ENCODE results near the gene AQP2.

The AQP2 gene

DNA sequence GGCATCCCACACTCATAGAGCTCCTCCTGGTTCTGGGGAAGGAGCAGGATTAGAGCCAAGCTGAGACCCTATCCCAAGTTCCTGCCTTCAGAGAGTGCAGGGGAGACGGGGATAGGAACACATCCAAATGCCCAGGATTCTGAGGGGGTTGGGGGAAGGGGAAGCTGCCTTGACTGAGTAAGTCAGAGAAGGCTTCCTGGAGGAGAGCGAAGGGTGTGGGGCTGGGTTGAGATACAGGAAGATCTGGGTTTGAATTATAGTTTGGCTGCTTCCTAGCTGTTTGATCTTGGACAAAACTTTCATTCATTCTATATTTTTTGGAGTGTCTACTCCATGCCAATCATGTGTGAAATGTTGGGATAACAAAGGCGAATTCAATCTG is 8.0 kb upstream of the AQP2 start:
- no peak for DNase-seq

DNA sequence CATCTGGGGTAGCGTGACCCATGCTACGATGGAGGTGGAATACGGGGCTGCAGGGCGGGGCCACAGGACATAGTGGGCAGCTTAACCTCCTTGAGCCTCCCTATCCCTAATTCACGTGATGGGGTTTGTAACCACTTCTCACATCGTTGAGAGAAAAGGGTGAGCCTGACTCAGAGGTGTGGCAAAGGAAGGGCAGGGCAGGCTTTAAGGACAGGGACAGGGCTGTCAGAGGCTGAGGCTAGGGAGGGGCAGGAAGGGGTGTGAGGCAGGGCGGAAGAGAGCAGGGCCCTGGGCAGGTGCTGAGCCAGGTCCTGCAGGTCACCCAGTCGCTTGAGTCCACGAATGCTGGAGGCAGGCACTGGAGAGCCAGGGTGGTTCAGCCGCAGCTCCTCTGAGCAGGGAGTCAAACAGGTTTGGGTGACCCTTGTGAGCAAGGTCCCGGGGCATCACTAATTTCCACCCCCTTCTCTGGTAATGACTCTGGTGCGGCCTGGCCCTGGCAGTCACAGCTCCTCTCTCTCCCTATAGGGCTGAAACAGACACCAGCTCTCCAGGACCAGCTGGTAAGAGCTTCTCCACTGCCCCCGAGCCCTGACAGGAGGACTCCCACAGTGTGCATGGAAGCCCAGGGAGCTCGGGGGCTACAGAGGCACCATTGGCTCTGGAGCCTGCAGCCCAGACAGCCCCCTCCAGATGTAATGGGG is 7.5 kb upstream of the AQP2 start:
- DNase-seq = no peak

DNA sequence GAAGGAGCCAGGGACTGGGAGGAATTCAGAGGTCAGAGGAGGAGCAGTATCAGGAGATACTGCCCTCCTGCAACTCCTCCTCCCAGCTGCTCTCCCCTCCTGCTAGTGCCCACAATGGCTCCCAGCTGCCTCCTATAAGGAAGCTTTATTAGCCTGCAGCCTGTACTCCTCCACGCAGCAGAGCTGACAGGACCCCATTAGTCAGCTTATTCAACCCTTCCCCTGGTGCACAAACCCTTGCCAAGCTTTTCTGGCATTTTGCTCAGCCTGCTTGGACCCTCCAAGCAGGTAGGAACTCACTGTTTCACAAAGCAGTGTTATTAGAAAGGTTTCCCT is 6.9 kb upstream of the AQP2 start:
- DNase-seq = no peak

DNA sequence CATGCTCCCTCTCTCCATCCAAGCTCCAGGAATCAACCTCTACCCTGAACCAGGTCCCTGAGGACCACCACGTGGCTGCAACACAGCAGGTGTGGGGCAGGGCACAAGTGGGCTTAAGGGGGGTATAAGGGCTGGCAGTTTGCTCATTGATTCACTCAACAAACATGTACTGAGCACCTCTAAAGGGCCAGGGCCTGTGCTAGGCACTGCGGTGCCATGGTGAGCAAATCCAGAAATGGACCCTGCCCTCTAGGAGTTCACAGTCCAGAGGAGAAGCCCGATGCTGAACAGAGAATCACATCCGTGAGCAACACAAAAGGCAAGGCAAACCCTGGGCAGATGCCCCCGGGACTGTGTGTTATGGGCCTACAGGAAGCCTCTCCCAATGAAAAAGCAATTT is 6.5 kb upstream of the AQP2 start:
- DNase-seq = no peak

DNA sequence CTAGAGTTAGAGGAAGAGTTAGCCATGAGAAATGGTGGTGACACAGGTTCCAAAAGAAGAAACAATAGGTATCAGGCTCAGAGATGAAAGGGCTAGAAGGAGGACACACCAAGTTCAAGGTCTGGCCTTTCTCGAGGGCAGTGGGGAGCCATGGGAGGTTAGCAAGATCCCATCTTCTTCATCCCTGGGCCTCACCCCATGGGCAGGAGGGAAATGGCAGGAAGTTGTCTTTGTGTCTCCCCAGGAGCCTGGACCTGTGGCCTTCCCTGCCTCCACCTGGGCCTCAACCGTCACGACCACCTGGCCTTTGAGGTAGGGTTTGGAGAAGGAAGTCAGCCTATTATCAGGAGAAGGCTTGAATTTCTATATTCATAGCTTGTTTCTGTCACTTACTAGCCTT is 5.8 kb upstream of the AQP2 start:
- no peak for DNase-seq

DNA sequence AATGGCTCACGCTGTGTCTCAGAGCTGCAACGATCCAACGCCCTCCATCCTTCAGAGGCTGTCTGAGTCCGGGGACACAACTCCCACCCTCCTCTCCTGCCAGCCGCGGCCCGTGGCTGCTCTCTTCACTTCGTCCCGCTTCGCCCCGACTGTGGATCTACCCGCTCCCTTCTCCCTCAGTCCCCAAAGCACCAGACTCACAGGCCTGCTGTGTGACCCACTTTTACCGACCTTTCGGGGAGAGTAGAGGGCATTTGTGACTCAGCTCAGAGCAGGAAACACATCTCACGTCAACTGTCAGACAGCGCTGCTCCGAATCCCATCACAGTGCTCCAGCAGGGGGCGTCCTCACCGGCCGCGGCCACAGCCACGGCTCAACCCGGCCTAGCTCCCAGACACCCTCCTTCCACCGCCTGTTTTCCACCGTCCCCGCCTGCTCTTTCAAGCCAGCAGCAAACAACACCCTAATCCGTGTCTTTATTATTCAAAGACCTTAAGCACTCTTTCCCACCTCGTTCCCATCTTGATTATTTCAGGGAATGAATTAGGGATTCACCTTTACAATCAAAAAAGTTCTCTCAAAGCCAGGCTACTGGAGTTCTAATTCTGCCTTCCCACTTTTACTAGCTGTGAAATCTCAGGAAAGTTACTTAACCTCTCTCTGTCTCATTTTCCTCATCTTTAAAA is 5.0 kb upstream of the AQP2 start:
- peak; percentile 73 for DNase-seq

DNA sequence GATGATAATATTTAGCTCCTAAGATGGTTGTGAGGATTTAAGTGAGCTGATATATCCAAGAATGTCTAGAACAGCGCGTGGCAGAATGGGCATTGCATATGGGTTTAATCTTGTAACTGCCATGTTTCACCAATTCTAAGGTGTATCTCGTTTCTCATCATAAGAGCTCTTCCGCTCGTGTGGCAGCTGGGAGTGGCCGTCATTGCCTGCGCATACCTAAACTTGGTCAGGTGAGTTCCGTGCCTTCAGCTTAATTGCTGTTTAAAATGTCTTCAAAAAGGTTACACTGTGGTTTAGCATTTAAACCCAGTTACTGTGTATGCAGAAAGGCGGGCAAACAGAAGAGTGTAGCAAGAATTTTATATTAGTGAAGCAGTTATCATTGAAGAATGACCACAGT is 4.5 kb upstream of the AQP2 start:
- no peak for DNase-seq

DNA sequence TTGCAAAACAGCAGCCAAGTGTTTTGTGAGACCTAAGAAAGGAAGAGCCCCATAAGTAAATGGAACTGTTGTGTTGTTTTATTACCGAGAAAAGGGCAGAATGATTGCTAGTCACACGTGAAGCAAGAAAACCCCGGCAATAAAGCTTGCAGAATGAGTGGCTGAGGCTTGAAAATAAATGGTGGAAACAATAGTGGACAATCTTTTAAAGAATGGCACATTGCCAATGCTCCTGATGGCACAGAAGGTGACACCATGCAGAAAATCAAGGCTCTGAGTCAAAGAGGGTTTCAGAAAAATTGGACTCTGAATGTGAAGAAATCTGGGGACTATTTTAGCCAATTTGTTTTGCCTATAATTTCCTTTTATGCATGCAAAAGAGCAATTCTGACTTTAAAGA is 4.0 kb upstream of the AQP2 start:
- no peak for DNase-seq

DNA sequence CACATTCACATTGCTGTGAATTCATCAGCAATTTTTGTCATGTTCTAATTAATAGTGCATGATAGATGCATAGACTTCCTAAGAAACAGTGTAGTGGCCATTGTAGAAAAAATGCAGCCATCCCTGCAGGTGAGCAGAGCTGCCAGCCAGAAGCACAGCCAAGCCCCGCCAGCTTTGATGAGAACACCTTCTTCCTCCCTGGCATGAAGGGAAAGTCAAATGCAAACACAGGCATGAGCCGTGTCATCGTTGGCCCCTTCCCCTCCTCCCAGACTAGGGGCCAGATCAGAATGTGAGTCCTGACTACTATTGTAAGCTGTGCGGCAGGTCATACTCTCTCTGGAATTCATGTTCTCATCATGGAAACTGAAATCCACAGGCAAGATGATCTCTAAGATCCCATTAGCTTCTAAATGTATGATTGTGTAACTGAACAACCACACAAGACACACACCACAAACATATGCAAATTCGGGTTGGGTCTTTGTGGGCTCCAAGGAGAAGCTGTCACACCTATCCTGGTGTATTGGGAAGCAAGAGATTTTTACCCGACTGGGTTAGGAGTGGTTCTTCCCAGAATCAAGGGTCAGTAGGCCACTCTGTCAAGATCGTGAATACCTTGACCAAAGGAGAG is 2.8 kb upstream of the AQP2 start:
- no peak for DNase-seq

DNA sequence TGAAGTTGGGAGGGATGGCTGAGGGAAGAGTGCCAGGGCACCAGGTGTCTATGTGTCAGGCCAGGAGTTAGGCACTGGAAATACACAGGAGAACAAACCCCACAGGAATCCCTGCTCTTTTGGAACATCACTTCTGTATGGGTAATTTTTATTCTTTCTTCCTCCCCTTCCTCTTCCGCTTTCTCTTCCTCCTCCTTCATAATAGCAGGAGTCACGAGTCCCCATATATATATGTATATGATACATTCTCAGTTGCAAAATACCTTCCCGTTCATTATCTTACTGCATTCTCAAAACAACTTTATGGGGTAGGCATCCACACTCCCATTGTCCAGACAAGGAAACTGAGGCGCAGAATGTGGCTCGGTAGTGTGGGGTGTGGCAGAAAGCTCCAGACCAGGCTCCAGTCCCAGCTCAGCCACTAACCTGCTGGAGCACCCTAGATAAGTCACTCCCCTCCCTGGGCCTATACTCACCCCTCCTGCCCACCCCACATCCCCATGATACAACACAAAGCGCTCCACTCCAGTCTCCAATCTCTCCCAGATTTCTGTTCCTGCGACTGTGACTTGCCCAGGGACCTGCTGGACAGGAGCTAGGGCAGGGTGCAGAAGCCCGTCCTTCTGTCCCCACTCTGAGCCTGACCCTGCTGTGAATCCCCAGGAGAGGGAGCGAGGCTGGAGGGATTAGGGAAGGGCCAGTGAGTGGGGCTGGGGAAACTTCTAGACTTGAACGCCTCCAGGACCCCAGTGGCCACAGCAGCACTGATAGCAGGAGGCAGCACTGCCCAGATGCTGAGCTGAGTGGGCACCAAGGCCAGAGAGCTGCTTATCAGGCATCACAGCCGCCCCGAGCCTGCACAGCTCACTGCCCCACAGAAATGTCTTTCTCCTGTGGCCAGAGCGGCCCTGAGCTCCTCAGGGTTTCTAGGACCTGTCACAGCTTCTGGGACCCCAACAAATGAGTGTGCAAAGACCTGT is 1.4 kb upstream of the AQP2 start:
- DNase-seq = no peak

DNA sequence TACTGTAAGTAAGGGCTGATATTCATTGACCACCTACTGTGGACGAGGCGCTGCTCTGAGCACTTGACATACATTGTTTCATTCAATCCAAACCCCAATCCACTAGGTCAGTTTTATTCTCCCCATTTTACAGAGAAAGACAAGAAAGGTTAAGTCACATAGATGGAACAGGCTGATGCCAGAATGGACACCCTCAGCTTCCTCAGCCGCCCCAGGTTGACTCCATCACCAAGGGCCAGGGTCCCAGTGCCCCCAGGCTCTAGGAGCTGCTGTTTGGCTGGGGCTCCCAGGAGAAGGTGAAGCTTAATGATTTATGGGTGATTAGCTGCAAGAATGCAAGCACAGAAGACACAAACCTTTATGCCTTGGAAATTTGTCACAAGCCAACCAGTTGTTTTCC is 671 bp upstream of the AQP2 start:
- DNase-seq = no peak

DNA sequence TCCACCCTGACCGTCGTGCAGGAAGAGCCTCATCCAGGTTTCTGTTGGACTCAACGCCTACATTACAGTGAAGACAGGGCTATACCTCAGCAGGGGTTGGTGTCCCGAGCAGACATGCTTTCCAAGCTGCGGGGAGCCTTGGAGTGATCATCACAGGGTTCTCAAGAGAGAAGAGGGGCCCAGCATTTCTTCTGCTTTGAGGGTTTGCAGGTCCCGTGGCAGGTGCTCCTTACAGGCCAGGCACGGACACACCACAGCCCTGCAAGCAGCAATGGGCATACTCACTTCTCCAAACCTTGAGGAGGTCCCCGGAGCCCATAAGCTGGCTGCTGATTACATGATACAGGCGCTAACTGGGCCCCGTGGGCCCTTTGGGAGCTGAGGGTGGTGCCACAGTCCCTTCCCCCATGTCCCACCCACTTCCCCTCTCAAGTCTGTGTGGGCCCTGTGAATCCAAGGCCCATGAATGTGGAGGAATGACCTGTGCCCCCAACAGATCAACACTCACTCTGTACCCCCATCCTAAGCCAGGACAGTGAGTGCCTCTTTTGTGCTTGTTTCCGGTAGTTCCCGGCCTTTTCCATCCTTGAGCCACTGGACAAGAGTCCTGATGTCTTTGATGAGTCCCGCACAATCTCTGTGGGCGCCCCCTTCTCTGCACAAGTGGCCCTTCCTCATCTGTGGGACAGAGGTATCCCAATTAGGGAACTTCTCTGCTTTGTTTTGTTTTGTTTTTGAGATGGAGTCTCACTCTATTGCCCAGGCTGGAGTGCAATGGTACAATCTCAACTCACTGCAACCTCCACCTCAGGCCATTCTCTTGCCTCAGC is 1.1 kb downstream of the AQP2 start:
- no peak for DNase-seq

DNA sequence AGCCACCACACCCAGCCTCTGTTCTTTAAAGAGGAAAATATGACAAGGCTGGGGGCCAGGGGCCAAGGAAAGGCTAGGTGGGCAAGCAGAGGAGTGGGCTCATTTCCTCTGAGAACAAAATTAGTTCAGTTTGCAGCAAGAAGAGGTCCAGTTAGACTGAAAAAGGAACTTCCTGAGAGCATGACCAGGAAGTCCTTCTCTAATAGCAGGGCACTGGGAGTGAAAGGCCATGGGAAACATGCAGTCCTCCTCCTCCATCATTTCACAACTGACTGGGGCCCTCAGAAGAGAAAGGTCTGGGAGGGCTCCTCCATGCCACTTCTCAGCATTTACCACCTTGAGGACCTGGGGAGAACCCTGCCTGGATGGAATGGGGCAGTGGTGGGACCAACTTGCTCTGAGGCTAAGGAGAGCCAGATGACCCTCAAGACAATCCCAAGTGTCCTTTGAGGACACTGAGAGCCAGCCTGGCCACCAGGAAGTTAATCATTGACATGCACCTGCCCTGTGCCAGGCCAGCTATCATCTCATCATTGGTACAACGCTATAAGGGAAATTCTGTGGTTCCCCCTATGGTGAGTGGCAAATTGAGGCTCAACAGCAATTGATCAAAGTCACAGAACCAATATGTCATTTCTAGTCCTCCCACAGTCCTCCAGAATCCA is 2.0 kb downstream of the AQP2 start:
- no peak for DNase-seq

DNA sequence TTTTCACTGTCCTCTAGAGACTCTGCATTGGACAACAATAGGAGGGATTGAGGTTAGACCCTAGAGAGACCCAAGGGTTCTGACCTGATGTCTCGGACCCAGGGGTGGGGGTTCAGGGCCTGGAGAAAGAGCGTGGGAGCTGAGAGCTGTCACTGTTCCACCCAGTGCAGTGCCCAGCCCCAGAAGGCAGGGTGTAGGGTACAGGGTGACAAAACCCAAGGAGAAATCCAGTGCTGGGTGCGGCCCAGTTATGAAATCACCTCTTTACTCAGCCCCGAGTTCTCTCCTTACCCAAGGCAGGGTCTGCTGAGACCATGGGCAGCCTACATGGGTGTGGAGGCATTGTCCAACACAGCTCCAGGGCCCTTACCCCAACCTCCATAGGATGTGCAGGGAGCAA is 2.6 kb downstream of the AQP2 start:
- no peak for DNase-seq

DNA sequence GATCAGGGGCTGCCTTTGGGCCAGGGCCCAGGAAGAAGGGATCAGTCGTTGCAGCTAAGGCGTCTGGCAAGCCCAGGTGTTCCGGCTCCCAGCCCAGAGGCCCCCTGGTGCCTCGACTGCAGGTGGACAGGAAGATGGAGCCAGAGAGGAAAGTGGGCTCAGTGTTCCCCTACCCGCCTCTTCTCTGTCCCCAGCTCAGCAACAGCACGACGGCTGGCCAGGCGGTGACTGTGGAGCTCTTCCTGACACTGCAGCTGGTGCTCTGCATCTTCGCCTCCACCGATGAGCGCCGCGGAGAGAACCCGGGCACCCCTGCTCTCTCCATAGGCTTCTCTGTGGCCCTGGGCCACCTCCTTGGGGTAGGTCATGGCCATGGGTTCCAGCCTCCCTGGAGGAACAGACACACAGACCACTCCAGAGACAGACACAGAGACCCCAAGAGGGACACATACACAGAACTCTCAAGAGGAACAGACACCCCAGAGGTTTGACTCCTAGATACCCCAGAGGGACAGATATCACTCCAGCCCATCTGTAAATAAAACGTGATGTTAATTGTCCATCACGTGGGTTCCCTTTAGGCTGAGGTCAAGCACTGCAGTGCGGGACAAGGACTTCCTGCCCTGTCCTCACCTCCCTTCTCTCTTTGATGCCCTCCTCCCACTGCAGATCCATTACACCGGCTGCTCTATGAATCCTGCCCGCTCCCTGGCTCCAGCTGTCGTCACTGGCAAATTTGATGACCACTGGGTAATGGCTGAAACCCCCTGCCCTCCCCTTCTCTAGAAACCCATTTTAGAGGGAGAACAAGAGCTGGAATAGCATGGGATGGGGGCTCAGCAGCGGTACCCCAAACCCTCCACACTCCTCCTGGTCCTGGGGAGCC is 3.7 kb downstream of the AQP2 start:
- no peak for DNase-seq

DNA sequence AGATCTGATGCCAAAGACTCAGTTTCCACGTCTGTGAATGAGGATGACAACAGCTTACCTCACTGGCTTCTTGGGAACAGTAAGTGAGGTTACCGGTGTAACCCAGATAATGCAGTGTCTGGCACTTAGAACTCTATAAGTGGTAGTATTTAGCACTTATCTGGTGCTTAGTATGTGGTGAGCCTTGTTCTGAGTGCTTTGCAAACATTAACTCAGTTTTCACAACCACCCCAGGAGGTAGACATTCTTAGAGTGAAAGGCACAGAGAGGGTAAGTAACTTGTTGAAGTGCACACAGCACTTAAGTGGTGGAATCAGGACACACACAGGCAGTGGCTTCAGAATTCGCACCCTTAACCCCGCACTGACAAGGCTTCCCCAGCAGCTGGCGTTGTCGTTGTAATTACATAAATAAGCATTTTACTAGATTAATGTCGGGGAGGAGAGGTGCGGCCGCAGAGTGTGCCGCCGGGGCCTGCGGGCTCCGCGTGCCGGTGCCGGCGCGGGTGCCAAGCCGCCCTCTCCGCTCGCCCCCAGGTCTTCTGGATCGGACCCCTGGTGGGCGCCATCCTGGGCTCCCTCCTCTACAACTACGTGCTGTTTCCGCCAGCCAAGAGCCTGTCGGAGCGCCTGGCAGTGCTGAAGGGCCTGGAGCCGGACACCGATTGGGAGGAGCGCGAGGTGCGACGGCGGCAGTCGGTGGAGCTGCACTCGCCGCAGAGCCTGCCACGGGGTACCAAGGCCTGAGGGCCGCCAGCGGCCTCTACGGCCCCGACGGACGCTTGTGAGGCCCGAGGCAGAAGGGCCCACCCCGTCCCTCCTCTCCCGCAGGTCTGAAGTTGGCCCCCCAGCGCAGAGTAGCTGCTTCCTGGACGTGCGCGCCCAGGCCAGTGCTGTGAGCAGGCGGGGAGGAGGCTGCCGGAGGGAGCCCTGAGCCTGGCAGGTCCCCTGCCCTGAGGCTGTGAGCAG is 4.6 kb downstream of the AQP2 start:
- no peak for DNase-seq

DNA sequence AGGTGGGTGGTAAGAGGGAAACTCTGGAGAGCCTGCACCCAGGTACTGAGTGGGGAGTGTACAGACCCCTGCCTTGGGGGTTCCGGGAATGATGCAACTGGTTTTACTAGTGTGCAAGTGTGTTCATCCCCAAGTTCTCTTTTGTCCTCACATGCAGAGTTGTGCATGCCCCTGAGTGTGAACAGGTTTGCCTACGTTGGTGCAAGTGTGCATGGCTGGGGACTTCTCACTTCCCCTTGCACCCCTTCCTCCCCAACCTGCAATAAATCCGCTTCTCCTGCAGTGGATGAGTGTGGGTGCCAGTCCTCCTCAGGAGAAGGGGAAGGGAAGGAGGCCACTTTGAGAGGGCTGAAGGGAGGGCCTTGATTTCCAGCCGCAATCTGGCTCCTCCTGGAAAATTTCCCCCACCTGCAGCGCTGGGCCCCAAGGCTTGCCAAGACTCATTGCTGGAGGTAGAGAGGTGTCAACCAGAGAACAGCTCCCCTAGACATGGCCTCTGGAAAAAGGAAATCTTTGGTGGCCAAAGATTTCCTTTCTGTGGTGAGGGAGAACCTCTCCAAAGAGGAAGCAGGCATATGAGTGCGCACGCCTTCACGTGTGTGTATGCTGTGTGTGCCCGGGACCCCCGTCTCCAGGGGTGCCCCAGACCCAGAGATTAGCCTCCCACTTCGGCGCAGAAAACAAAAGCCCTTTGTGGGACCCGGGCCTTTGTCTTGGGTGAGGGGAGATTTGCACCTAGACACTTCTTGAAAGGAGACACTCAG is 5.5 kb downstream of the AQP2 start:
- DNase-seq = no peak
